Neuronal stem cell (in vitro differentiated cells): Measurements from ENCODE around the gene OLFML2A.
A peak's percentile ranks its signal among the peaks of the same experiment; 100 is the strongest.
"Not testable (repeated sequence)": the region's sequence is repeated elsewhere in the genome, so short reads cannot be mapped to it uniquely, and the experiment has no call there.

Source experiments
- DNase-seq: peaks from one replicate; pipeline ENCODE4 v3.0.0-alpha.2; 2013; ENCODE audit warnings: low spot score
- H2AFZ ChIP-seq: one replicate; pipeline ENCODE4 v1.6.1; 2013; ENCODE audit warnings: mild to moderate bottlenecking, low read length, inconsistent platforms
- H2AK5ac ChIP-seq: 2 replicates; pipeline ENCODE4 v1.6.1; 2013; ENCODE audit warnings: low read depth, mild to moderate bottlenecking, inconsistent platforms, low read length, moderate library complexity, mixed read lengths
- H2BK120ac ChIP-seq: 2 replicates; pipeline ENCODE4 v1.6.1; 2013; ENCODE audit warnings: low read depth, mild to moderate bottlenecking, inconsistent platforms, low read length, moderate library complexity, mixed read lengths
- H2BK12ac ChIP-seq: one replicate; pipeline ENCODE4 v1.6.1; 2013; ENCODE audit warnings: low read length, inconsistent platforms
- H2BK15ac ChIP-seq: 2 replicates; pipeline ENCODE4 v1.6.1; 2013; ENCODE audit warnings: mild to moderate bottlenecking, low read length, inconsistent platforms, mixed read lengths
- H2BK5ac ChIP-seq: one replicate; pipeline ENCODE4 v1.6.1; 2013; ENCODE audit warnings: inconsistent platforms, mild to moderate bottlenecking, low read length, moderate library complexity
- H3K14ac ChIP-seq: one replicate; pipeline ENCODE4 v1.6.1; 2013; ENCODE audit warnings: low read length, inconsistent platforms
- H3K18ac ChIP-seq: 2 replicates; pipeline ENCODE4 v1.6.1; 2013; ENCODE audit warnings: low read length, inconsistent platforms
- H3K23ac ChIP-seq: 2 replicates; pipeline ENCODE4 v1.6.1; 2013; ENCODE audit warnings: low read depth, mild to moderate bottlenecking, mixed read lengths, low read length, inconsistent platforms; ENCODE audit not compliant: poor library complexity
- H3K27ac ChIP-seq: replicated peaks from 3 replicates; pipeline ENCODE4 v1.5.1; 2013; ENCODE audit warnings: low read length, inconsistent platforms
- H3K27me3 ChIP-seq, 3 experiments: 2 replicates each; pipeline ENCODE4 v1.6.1; 2013; ENCODE audit warnings: low read length in 3 of 3, mild to moderate bottlenecking in 2 of 3, inconsistent platforms in 1 of 3, low read depth in 1 of 3, mixed read lengths in 1 of 3, moderate library complexity in 1 of 3; ENCODE audit not compliant: control insufficient read depth in 3 of 3, insufficient read depth in 3 of 3
- H3K36me3 ChIP-seq, 2 donors: replicated peaks in 1 of 2; 2 replicates each; pipeline ENCODE4 v1.6.1; 2013; ENCODE audit warnings: low read length in 2 of 2; ENCODE audit not compliant: control insufficient read depth in 2 of 2, insufficient read depth in 2 of 2
- H3K4ac ChIP-seq: 2 replicates; pipeline ENCODE4 v1.6.1; 2013; ENCODE audit warnings: inconsistent platforms, mild to moderate bottlenecking, low read length, moderate library complexity
- H3K4me1 ChIP-seq, 2 donors: 1 replicate in 1 of 2; 2 replicates in 1 of 2; pipeline ENCODE4 v1.6.1; 2013; ENCODE audit warnings: low read length in 2 of 2, low read depth in 1 of 2; ENCODE audit not compliant: control insufficient read depth in 2 of 2, insufficient read depth in 1 of 2
- H3K4me2 ChIP-seq: one replicate; pipeline ENCODE4 v1.6.1; 2013; ENCODE audit warnings: mild to moderate bottlenecking, low read length, inconsistent platforms; ENCODE audit not compliant: insufficient read depth, poor library complexity, severe bottlenecking
- H3K4me3 ChIP-seq, 2 donors: 2 replicates each; pipeline ENCODE4 v1.5.1; 2013; ENCODE audit warnings: low read length in 2 of 2, mild to moderate bottlenecking in 2 of 2, inconsistent platforms in 1 of 2, moderate library complexity in 1 of 2
- H3K79me1 ChIP-seq: one replicate; pipeline ENCODE4 v1.6.1; 2013; ENCODE audit warnings: low read depth, mild to moderate bottlenecking, inconsistent platforms, low read length, moderate library complexity
- H3K9ac ChIP-seq: one replicate; pipeline ENCODE4 v1.6.1; 2013; ENCODE audit warnings: mild to moderate bottlenecking, low read depth, low read length, inconsistent platforms; ENCODE audit not compliant: poor library complexity
- H3K9me3 ChIP-seq, 2 donors: replicated peaks in 1 of 2; 2 replicates each; pipeline versions ENCODE3 to v1.6.1; 2013; ENCODE audit warnings: low read length in 2 of 2, mild to moderate bottlenecking in 2 of 2, inconsistent platforms in 1 of 2, low read depth in 1 of 2, mixed read lengths in 1 of 2, moderate library complexity in 1 of 2; ENCODE audit not compliant: control insufficient read depth in 2 of 2, insufficient read depth in 1 of 2
- H4K8ac ChIP-seq: one replicate; pipeline ENCODE4 v1.6.1; 2013; ENCODE audit warnings: low read depth, mild to moderate bottlenecking, inconsistent platforms, low read length, moderate library complexity
- H4K91ac ChIP-seq: one replicate; pipeline ENCODE4 v1.6.1; 2013; ENCODE audit warnings: low read length, low read depth, mild to moderate bottlenecking, inconsistent platforms; ENCODE audit not compliant: poor library complexity
- WGBS, 2 donors: extraction: QIAGEN DNeasy Blood & Tissue Kit; methylation state at CpG; one replicate each; pipeline ENCODE4 v1.1.7; 2013; ENCODE audit warnings: missing lambda C conversion rate in 2 of 2, mixed read lengths in 1 of 2; ENCODE audit not compliant: insufficient read length in 2 of 2, insufficient replicate concordance in 1 of 2; ENCODE audit errors: extremely low coverage in 2 of 2; 5-methylcytosine and 5-hydroxymethylcytosine counted together

The OLFML2A gene

DNA sequence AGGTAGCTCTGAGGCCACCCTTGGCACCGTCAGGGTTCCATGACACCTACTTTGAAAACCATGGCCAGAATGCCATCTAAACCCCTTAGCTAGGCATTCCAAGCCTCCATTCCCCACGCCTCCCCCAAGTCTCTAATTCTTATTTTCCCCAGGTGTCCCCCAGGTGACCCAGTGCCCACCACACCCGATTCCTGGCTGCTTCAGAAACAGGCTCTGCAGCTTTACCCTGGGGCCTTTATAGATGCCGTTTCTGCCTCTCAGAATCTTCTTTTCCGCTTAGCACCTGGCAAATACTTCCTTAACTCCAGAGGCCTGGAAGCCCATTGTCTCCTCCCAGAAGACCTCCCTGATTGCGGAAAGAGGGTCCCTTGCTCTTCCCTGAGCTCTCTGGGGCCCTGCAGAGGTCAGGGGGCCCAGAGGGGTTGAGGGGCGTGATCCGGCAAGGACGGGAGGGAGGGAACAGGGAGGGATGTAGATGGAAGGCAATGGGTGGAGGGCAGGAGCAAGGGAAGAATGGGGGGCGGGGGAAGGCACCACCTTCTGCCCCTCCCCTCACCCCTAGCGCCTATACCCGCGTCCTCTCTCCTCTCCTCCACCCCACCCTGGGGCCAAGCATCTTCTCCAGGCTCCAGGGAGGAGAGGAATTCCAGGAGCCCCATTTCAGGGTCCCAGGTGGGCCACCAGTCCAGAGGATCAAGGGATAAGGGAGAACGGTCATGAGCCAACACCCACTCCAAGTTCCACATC lies 64.3 kb downstream of the OLFML2A start:
- Histone ChIP-seq H3K23ac (no peak overlapping the region), H3K4me2 (no peak overlapping the region), H3K27me3 (no peaks in the 10 kb centered on the region), H4K8ac (no peak overlapping the region), H3K4ac (no peak overlapping the region), H2BK5ac (no peak overlapping the region), H3K4me3 (no peak overlapping the region), H3K9me3 (no peaks in the 10 kb centered on the region), H3K27ac (no peak overlapping the region), H3K4me1 (no peaks in the 10 kb centered on the region), H2BK120ac (no peak overlapping the region), H3K79me1 (no peaks in the 10 kb centered on the region), H3K36me3 (no peaks in the 10 kb centered on the region), H3K18ac (no peak overlapping the region), H2BK15ac (peak overlapping the region; percentile 2), H4K91ac (no peak overlapping the region), H2AFZ (no peak overlapping the region), H2BK12ac (no peak overlapping the region), H3K14ac (no peak overlapping the region), H2AK5ac (peak overlapping the region; percentile 10), H3K9ac (no peak overlapping the region)
- WGBS, 2 donors, result no CpG with 5 or more reads among the region's 14 CpGs
- no peak for DNase-seq

DNA sequence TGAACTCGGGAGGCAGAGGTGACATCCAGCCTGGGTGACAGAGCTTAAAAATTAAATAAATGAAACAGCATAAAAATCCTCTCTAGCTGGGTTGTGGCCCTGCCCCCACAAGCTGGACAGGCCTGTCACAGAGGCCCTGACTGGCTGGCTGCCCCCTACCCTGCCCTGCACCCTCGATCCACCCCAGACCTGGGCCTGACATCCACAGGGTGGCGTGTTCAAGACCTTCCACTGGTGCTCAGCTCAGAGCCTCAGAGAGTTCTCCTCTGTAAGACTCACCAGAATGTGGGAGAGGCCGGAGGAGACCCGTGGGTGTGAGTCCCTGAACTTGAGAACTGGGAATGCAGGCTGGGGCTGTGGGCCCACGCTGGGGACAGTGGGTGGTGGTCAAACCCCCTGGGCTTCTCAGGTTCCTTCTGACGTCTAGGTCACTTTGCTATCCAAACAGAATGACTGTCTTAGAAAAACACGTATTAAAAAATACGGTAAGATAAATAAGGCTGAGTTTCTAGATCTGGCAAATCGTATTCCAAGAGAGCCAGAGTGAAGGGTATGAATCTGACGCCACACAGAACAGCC lies 66.6 kb downstream of the OLFML2A start:
- H4K91ac ChIP-seq, result no peak overlapping the region
- H2AFZ ChIP-seq, result no peak overlapping the region
- H4K8ac ChIP-seq, result no peak overlapping the region
- H3K4me2 ChIP-seq, result no peak overlapping the region
- no peaks in the 10 kb centered on the region for H3K27me3 ChIP-seq
- no CpG with 5 or more reads among the region's 11 CpGs for WGBS, 2 donors
- H2BK120ac ChIP-seq, result no peak overlapping the region
- no peaks in the 10 kb centered on the region for H3K9me3 ChIP-seq
- no peak for DNase-seq
- H3K23ac ChIP-seq, result no peak overlapping the region
- no peaks in the 10 kb centered on the region for H3K4me1 ChIP-seq
- no peaks in the 10 kb centered on the region for H3K79me1 ChIP-seq
- no peak overlapping the region for H3K27ac ChIP-seq
- H3K9ac ChIP-seq, result no peak overlapping the region
- H3K4me3 ChIP-seq, result no peak overlapping the region
- no peak overlapping the region for H2BK5ac ChIP-seq
- no peaks in the 10 kb centered on the region for H3K36me3 ChIP-seq
- no peak overlapping the region for H3K4ac ChIP-seq
- H2BK15ac ChIP-seq, result peak overlapping the region; percentile 81
- H3K18ac ChIP-seq, result no peak overlapping the region
- H3K14ac ChIP-seq, result no peak overlapping the region
- H2BK12ac ChIP-seq, result no peak overlapping the region
- H2AK5ac ChIP-seq, result peak overlapping the region; percentile 21

DNA sequence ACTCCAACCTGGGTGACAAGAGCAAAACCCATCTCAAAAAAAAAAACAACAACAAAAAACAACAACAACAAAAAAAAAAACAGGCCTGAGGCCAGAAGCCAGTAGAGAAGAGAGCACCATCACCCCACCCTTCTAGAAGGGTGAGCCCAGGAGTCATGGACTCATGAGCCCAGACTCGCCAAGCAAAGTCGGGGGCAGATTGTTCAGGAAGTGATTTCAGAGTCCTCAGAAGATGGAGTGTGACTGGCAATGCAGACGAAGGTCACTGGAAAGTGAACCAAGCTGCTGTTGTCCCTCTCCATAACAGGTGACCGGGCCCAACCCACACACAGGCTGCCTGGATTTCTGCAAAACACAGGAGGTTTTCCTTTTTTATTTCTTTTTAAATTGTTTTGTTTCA lies 67.4 kb downstream of the OLFML2A start:
- H3K36me3 ChIP-seq, result no peaks in the 10 kb centered on the region

DNA sequence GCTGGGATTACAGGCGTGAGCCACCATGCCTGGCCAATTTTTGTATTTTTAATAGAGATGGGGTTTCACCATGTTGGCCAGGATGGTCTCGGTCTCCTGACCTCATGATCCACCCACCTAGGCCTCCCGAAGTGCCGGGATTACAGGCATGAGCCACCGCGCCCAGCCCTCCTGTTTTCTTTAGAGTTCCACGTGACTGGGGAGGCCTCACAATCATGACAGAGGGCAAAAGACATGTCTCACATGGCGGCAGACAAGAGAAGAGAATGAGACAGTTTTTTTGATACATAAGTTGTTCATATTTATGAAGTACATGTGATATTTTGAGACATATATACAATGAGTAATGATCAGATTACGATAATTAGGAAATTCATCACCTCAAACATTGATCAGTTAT lies 69.5 kb downstream of the OLFML2A start:
- not testable (repeated sequence) for H3K4me1 ChIP-seq, H2BK12ac ChIP-seq, H3K14ac ChIP-seq, H2BK120ac ChIP-seq, H4K91ac ChIP-seq, H3K4ac ChIP-seq, H3K27me3 ChIP-seq, H4K8ac ChIP-seq, H3K79me1 ChIP-seq, H3K4me3 ChIP-seq, H3K4me2 ChIP-seq, H3K18ac ChIP-seq, H3K9ac ChIP-seq, DNase-seq, H3K9me3 ChIP-seq, H3K36me3 ChIP-seq, H2BK15ac ChIP-seq, H2BK5ac ChIP-seq, H2AK5ac ChIP-seq, H3K23ac ChIP-seq, H2AFZ ChIP-seq, H3K27ac ChIP-seq
- WGBS, 2 donors, result no CpG with 5 or more reads among the region's 9 CpGs

More for the DNA sequence above, 67.4 kb downstream of the OLFML2A start:
- no peak for DNase-seq
- no peak overlapping the region for H2AK5ac ChIP-seq
- no peak overlapping the region for H3K23ac ChIP-seq
- no peak overlapping the region for H3K9ac ChIP-seq
- H3K79me1 ChIP-seq, result no peaks in the 10 kb centered on the region
- no peak overlapping the region for H3K18ac ChIP-seq
- no peak overlapping the region for H2AFZ ChIP-seq
- H2BK15ac ChIP-seq, result no peak overlapping the region
- H4K91ac ChIP-seq, result no peak overlapping the region
- no peak overlapping the region for H3K14ac ChIP-seq
- H3K27me3 ChIP-seq, result no peaks in the 10 kb centered on the region
- no peak overlapping the region for H2BK5ac ChIP-seq
- no peak overlapping the region for H3K4me3 ChIP-seq
- H3K27ac ChIP-seq, result no peak overlapping the region
- no peaks in the 10 kb centered on the region for H3K9me3 ChIP-seq
- H3K4ac ChIP-seq, result no peak overlapping the region
- no CpG with 5 or more reads among the region's 4 CpGs for WGBS, 2 donors
- H2BK120ac ChIP-seq, result no peak overlapping the region
- H3K4me1 ChIP-seq, result no peaks in the 10 kb centered on the region
- no peak overlapping the region for H2BK12ac ChIP-seq
- no peak overlapping the region for H3K4me2 ChIP-seq
- no peak overlapping the region for H4K8ac ChIP-seq
